Stimulated activated CD4-positive, alpha-beta T cell treated with anti-CD3 and anti-CD28 coated beads, Interleukin-2, amount 100 ng/mL, for 4 hours (primary cell): Measurements from ENCODE around the gene IGF2BP2.
"Not testable (repeated sequence)": the region's sequence is repeated elsewhere in the genome, so short reads cannot be mapped to it uniquely, and the experiment has no call there.

Experiments used
- DNase-seq: peaks from one replicate; pipeline ENCODE4 v3.0.0-alpha.2; 2020; ENCODE audit warnings: low read depth

The IGF2BP2 gene

DNA sequence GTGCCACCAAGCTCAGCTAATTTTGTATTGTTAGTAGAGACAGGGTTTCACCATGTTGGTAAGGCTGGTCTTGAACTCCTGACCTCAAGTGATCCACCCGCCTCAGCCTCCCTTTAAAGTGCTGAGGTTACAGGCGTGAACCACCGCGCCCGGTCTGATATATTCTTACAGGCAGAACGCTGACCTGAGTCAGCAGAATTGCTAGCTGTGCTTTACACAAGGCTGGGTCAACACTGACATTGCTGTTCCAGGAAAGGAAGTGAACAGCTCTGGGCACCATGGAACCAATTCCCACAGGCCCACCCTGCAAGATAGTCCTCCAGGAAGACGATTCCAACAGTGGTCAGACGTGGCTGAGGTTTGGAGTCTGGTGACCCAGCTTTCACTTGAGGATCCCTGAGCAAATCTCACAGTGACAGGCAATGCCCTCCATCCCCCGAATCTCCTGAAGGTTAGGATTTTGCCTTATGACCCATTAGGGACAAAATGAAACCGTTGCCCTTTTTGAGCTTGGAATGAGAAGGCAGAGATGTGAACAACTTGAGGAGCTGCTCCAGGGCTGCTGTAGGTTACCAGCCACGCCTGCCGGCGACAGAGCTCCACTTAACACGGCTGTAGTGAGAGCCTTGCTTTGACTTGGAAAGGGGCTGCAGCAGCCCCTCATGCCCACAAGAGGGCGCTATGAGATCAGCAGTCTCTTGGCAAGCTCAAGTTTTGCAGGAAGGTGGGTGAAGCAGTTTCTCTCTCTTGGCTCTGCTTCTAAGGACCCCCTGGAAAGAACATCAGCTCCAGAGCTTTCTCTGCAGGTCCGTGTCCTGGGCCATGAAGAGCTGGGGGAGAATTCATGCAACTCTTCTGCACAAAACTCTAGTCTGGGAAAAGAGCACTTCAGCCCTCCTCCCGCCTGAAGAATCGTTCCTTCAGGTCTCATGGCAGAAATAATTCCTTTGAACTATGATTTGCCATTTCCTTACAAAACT, 164.6 kb downstream of the IGF2BP2 start:
- DNase-seq: peak; percentile 30

- DNase-seq: no peak
Measured at GRCh38 chr3:185658943-185659342, 165.9 kb downstream of the IGF2BP2 start.

- no peak for DNase-seq
Measured at GRCh38 chr3:185658504-185658912, 166.3 kb downstream of the IGF2BP2 start.

- no peak for DNase-seq
Measured at GRCh38 chr3:185657691-185658503, 166.9 kb downstream of the IGF2BP2 start.

GRCh38 chr3:185657211-185657610, 167.6 kb downstream of the IGF2BP2 start:
- DNase-seq: no peak

DNA sequence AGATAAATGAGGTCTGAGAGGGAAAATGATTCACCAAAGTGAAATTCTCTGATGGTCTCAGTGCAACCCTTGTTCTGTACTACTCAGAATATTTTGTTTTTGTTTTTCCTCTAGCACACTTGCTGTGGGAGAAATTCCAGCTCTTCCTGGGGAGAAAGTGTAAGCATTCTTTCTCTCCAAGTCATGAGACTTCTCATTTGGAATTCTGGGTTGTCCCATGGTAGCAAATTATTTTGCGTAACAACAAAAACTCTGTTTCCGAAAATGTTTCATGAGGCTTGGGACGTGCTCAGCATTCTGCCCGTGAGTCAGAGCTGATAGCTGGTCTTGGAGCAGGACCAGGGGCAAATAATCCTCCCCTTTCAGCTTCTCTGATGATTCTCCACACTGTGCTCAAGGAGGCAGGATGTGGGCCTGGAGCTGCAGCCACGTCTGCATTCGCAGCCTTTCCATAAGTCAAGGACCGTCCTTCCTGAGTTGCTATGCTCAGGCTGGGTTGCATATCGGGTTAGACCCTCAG, 168.5 kb downstream of the IGF2BP2 start:
- DNase-seq: no peak

DNA sequence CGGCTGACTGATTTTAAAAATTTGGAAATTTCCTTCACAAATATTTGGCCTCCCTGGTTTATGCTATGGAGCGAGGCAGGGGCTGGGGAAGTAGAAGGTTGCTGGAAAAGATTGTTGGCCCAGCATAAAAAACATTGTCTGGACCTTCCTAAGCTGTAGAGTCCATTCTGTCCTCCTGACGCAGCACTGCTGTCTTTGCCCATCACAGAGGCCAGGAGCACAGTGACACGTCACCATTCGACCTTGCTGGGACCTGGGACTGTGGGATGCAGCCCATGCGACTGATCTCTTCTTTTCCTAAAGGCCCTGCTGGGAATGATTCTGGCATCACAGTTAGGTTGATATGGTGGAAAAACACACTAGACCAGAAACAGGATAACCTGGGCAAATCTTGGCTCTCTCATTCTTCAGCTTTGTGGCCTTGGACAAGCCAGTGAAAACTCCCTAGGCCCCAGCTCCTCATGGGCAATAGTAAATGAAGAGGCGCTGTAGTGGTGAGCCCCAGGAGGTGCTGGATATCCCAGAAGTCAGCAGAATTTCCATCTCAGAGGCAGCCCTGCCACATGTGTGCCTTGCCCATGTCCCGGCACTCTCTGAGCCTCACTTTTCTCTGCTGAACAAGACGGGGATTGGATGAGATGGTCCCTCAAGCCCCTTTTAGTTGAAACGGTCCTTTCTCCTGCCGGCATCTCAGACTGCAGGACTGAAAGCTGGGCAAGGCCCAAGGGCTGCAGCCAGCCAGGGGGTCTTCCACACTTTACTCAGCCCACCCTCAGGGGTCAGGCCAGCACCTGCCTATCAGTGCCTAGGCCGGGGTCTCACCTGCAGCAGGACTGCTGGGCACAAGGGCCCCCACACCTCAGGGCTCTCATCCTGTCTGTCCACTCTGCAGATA, 169.2 kb downstream of the IGF2BP2 start:
- no peak for DNase-seq

GRCh38 chr3:185654758-185655145, 170.1 kb downstream of the IGF2BP2 start:
- DNase-seq: no peak

- DNase-seq: no peak
Measured at GRCh38 chr3:185653949-185654757, 170.7 kb downstream of the IGF2BP2 start.

GRCh38 chr3:185651971-185652370, 172.9 kb downstream of the IGF2BP2 start:
- no peak for DNase-seq

- no peak for DNase-seq
Measured at GRCh38 chr3:185649414-185649813, 175.4 kb downstream of the IGF2BP2 start.

GRCh38 chr3:185648396-185648795, 176.4 kb downstream of the IGF2BP2 start:
- no peak for DNase-seq

DNA sequence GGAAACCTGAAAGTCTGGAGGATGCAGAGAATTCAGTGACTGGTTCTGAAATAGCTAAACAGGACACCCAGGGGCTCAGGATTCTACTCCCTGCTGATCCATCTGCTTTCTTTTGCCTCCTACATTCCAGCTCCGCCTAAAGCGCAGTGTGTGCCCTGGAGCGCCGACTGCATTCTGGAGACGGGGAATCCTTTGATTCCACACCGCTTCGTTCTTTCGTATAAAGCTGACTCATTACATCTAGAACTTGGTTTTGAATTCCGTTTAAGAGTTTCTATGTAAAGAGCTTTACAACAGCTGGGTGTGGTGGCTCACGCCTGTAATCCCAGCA, 177.0 kb downstream of the IGF2BP2 start:
- no peak for DNase-seq

DNA sequence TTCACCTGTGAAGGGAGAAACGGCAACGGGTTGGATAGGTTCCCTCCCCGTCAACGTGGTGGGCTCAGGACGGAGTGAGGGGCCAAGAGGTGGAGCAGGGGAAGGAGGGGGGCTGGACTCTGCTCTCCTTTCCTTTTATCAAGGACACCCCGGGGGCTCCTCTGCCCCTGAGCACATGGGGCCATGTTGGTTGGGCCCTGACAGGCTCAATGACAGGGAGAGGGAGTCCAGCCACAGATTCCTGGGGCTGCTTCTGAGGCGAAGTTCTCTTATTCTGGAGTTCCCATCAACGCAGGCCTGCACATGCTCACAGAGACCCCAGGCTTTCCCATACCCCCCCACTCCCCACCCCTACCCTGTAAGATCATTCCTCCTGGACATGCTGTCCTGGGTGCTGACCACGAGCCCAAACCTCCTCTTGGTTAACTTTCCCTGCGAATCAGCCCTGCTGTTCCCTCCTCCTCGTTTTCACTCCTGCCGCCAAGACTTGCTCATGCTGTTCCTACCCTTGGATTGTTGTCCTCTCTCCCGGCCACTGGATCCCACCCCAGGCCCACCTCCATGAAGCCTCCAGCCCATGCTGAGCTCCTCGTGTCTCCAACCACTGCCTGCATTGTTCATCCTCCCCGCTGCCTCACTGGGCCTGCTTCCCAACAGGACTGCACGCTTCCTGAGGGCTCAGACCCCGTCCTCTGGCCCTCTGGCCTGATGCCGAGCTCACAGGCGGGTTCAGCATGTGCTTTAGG, 177.5 kb downstream of the IGF2BP2 start:
- DNase-seq: no peak

- no peak for DNase-seq
Measured at GRCh38 chr3:185646382-185647133, 178.3 kb downstream of the IGF2BP2 start.

DNA sequence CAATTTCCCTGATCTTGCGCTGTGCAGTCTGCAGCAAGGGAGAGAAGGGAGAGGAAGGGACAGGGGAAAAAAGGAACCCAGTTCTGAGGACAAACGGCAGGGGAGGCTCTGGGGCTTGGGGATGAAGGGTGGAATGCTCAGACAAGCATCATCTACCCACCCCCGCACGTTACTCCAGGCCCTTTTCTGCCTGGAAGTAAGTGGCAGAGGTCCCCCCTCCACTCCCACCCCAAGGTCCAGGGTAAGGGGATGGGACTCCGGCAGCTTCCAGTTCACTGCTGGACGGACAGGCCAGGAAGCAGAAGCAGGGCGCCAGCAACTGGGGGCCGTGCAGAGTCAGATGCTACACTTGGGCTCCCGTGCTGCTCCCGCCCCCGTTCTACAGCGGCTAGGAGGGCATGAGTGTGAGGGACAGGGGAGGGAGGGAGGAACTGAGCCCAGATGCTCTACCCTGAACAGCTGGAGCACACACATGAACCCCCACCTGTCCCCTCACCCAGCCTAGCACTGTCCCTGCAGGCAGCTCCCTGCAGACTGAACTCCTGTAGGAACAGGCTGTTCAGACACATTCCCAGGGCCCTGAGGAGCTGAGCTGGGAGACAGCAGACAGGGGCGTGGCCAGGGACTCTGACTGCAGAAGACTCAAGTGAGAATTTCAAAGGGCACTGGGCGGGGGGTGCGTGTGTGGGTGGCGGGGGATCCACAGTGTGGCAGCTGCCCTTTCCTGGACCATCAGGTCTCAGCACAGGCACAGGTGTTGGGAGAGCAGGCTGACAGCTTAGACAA, 179.1 kb downstream of the IGF2BP2 start:
- DNase-seq: no peak

DNA sequence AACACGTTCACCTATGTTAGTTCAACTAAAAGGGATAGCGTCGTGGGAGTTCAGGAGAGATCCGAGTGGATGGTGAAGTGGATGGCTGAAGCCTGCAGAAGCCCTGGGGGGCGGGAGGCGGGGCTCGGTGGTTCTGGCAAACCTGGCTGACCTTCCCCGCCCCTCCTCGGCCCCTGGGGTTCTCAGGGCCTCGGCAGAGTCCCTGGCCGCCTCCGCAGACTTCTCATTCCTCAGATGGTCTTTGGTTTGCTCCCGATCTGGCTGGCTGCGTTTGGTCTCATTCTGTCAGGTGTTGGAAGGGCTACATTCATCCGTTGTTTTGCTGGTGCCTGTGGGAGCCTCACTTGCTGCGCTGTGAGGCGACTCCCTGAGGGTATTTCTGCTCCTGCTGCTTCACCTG, 179.7 kb downstream of the IGF2BP2 start:
- DNase-seq: not testable (repeated sequence)

DNA sequence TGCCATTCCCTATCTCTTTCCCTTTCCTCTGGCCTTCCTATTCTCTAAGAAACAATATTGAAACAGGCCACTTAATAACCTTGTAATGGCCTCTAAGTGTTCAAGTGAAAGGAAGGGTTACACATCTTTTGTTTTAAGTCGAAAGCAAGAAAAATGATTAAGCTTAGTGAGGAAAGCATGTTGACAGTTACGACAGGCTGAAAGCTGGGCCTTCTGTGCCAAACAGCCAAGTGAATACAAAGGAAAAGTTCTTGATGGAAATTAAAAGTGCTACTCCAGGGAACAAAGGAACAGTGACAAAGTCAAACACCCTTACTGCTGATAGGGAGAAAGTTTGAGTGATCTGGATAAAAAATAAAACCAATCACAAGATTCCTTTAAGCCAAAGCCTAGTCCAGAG, 184.5 kb downstream of the IGF2BP2 start:
- no peak for DNase-seq
